SK-N-MC (cell line): Measurements from ENCODE around the gene ZC3H14.

ENCODE experiments used
- DNase-seq: peaks from one replicate; pipeline ENCODE4 v3.0.0-alpha.2; 2011; ENCODE audit warnings: low read depth, low spot score
- H3K27ac ChIP-seq: fragments of 200-600 bp; sonication (generic); 2 replicates; pipeline ENCODE4 v1.5.1; 2016; ENCODE audit warnings: mixed run types
- H3K36me3 ChIP-seq: fragments of 200-600 bp; sonication (generic); 2 replicates; pipeline ENCODE4 v1.6.1; 2017; ENCODE audit warnings: antibody characterized with exemption, low read length, mixed read lengths; ENCODE audit not compliant: insufficient read depth
- H3K4me3 ChIP-seq: fragments of 200-600 bp; sonication (generic); 2 replicates; pipeline ENCODE4 v1.5.1; 2016
- H3K9ac ChIP-seq: fragments of 200-600 bp; sonication (generic); 2 replicates; pipeline ENCODE4 v1.8.0; 2017; ENCODE audit warnings: mixed run types, mixed read lengths; ENCODE audit not compliant: insufficient read length
- H3K9me3 ChIP-seq: fragments of 200-600 bp; sonication (generic); 2 replicates; pipeline ENCODE4 v1.6.1; 2017; ENCODE audit warnings: low read depth, mild to moderate bottlenecking, antibody characterized with exemption, low read length, moderate library complexity, mixed read lengths
- EZH2 ChIP-seq: fragments of 200-600 bp; sonication (generic); IDR thresholded peaks from one replicate; pipeline ENCODE4 v1.6.1; 2017; ENCODE audit warnings: antibody characterized with exemption
- FOXP2 ChIP-seq: optimal IDR thresholded peaks from 2 replicates; pipeline ENCODE3; 2011; ENCODE audit warnings: mild to moderate bottlenecking, moderate library complexity; ENCODE audit not compliant: insufficient read depth; ENCODE audit errors: extremely low read length, control extremely low read depth
- POLR2AphosphoS5 ChIP-seq: IDR thresholded peaks from 2 replicates; pipeline ENCODE4 v1.6.1; 2012; ENCODE audit warnings: mild to moderate bottlenecking, low read depth, low read length, borderline replicate concordance

The ZC3H14 gene

GRCh38 chr14:88669346-88669745, 106.5 kb downstream of the ZC3H14 start:
- no peaks in the 10 kb centered on the region for H3K36me3 ChIP-seq
- no peak overlapping the region for H3K27ac ChIP-seq
- H3K9ac ChIP-seq: no peak overlapping the region
- TF ChIP-seq FOXP2 (no peak), POLR2AphosphoS5 (no peak), EZH2 (no peak)
- no peak for DNase-seq
- no peaks in the 10 kb centered on the region for H3K9me3 ChIP-seq
- no peak overlapping the region for H3K4me3 ChIP-seq
